Heart left ventricle (tissue), 13 donors: ENCODE data around the gene EMP1.

Source experiments
- POLR2A ChIP-seq, 2 donors: fragments of 450-650 bp; IDR thresholded peaks; one replicate each; pipeline ENCODE4 v1.6.1; 2017; ENCODE audit warnings: antibody characterized with exemption in 2 of 2, mild to moderate bottlenecking in 2 of 2, moderate library complexity in 2 of 2
- TF ChIP-seq, protein P1 (sequence below), 12 donors: fragments of 200-600 bp; sonication (generic) in 4 of 12; IDR thresholded peaks; one replicate each; pipeline versions ENCODE4 v1.5.0 to v1.8.0; 2018 to 2022; ENCODE audit warnings: antibody characterized with exemption in 12 of 12, mild to moderate bottlenecking in 5 of 12
- donor health status: ischemic (EF 13 %, LVEDD 7.1; RV severe dilation, severe dysfunction).
- donor health status: DM: no; HTN: yes; CAD: no.
- donor health status: DM: no; HTN: no; CAD: no.
- donor health status: ischemic (EF 25% LVEDD 6.9; RV normal size, moderate dysfunction).
- donor health status: ischemic (EF 25% LVEDD 5.7; RV mildly dilated, moderate dysfunction).
- donor health status: ischemic (EF 35%, LVEDD 5.7; RV mildly dilated, moderate dysfunction).
- donor health status: nonischemic (EF 11% LVEDD 7.7; RV severe dilation, severe dysfunction).
- donor health status: DM: yes; HTN: yes; CAD: no.
- donor health status: PGD.
- donor health status: ischemic (EF 29% LVEDD 5.4; RV normal size, mild dysfunction).
- donor health status: nonischemic (EF 23%, LVEDD 6.1; RV moderate dilation, normal function).

DNA sequence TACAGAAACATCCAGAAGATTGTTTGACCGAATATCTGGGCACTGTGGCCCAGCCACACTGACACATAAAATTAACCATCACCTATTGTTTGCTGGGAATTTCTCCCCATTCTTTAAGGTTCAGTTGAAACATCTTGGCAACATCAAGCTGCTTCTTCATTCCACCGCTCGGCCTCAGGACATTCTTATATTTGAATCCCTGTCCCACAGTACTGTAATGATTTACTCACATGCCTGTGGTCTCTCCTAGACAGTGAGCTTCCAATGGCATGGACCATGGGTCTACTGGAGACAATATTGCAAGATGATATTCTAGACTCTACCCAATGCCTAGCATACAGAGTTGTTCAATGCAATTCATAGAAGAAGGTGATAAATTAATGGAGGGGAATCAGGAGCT, 56.1 kb downstream of the EMP1 start:
- TF ChIP-seq, protein P1, sequence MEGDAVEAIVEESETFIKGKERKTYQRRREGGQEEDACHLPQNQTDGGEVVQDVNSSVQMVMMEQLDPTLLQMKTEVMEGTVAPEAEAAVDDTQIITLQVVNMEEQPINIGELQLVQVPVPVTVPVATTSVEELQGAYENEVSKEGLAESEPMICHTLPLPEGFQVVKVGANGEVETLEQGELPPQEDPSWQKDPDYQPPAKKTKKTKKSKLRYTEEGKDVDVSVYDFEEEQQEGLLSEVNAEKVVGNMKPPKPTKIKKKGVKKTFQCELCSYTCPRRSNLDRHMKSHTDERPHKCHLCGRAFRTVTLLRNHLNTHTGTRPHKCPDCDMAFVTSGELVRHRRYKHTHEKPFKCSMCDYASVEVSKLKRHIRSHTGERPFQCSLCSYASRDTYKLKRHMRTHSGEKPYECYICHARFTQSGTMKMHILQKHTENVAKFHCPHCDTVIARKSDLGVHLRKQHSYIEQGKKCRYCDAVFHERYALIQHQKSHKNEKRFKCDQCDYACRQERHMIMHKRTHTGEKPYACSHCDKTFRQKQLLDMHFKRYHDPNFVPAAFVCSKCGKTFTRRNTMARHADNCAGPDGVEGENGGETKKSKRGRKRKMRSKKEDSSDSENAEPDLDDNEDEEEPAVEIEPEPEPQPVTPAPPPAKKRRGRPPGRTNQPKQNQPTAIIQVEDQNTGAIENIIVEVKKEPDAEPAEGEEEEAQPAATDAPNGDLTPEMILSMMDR (IDR thresholded peaks at IDR 0.05), result no peak
- TF ChIP-seq POLR2A (IDR thresholded peaks at IDR 0.05), result no peak
